ENCODE results near the gene KRTAP5-5. TPM values are rescaled to one million over a fixed set of nuclear protein-coding genes. Genes with fewer than 3 reads are reported as not detected.

The KRTAP5-5 gene
- total RNA-seq, 1 donor from 2014 or later, result not detected

GRCh38 chr11:1650034-1650917 is 20.7 kb downstream of the KRTAP5-5 start:
- Histone ChIP-seq H3K27me3 (ENCODE audit: control insufficient read depth, insufficient read depth, low read length) (no peaks in the 10 kb centered on the region), H3K4me3 (ENCODE audit: low read depth, low read length) (no peak overlapping the region), H3K36me3 (ENCODE audit: control insufficient read depth, insufficient read depth, low read length) (no peaks in the 10 kb centered on the region)
- TF ChIP-seq CTCF (IDR thresholded peaks at IDR 0.05; ENCODE audit: insufficient read depth, low read length, severe bottlenecking), result no peak
- DNase-seq (ENCODE audit: low read depth) (peak; percentile 32), FAIRE-seq (peak; percentile 43)

DNA sequence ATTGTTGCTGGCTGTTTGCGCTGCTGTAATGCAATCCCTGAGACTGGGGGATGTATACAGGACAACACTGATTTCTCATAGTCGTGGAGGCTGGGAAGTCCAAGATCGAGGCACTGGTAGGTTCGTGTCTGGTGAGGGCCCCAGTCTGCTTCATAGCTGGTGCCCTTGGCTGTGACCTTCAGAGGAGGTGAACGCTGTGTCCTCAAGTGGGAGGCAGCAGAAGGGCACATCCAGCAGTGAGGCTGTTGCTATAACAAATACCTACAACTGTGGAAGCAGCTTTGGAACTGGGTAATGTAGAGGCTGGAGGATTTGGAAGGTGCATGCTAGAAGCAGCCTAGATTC is 21.3 kb downstream of the KRTAP5-5 start:
- FAIRE-seq, result no peak
- no peaks in the 10 kb centered on the region for H3K27me3 ChIP-seq (ENCODE audit: control insufficient read depth, insufficient read depth, low read length)
- DNase-seq (ENCODE audit: low read depth), result no peak

GRCh38 chr11:1651411-1651980 is 21.9 kb downstream of the KRTAP5-5 start:
- no peak for TF ChIP-seq CTCF (IDR thresholded peaks at IDR 0.05; ENCODE audit: insufficient read depth, low read length, severe bottlenecking)
- FAIRE-seq (peak; percentile 36), DNase-seq (ENCODE audit: low read depth) (no peak)
- Histone ChIP-seq H3K27me3 (ENCODE audit: control insufficient read depth, insufficient read depth, low read length) (no peaks in the 10 kb centered on the region), H3K4me3 (ENCODE audit: low read depth, low read length) (no peak overlapping the region), H3K36me3 (ENCODE audit: control insufficient read depth, insufficient read depth, low read length) (no peaks in the 10 kb centered on the region)

More for the DNA sequence above, 21.3 kb downstream of the KRTAP5-5 start:
- no peak for TF ChIP-seq CTCF (IDR thresholded peaks at IDR 0.05; ENCODE audit: insufficient read depth, low read length, severe bottlenecking)
- H3K4me3 ChIP-seq (ENCODE audit: low read depth, low read length), result no peak overlapping the region
- H3K36me3 ChIP-seq (ENCODE audit: control insufficient read depth, insufficient read depth, low read length), result no peaks in the 10 kb centered on the region

- no peaks in the 10 kb centered on the region for H3K36me3 ChIP-seq (ENCODE audit: control insufficient read depth, insufficient read depth, low read length)
- TF ChIP-seq CTCF (IDR thresholded peaks at IDR 0.05; ENCODE audit: insufficient read depth, low read length, severe bottlenecking), result no peak
- no peaks in the 10 kb centered on the region for H3K27me3 ChIP-seq (ENCODE audit: control insufficient read depth, insufficient read depth, low read length)
- no peak overlapping the region for H3K4me3 ChIP-seq (ENCODE audit: low read depth, low read length)
- DNase-seq (ENCODE audit: low read depth) (no peak), FAIRE-seq (no peak)
These were observed 22.5 kb downstream of the KRTAP5-5 start for GRCh38 chr11:1652026-1652425.

DNA sequence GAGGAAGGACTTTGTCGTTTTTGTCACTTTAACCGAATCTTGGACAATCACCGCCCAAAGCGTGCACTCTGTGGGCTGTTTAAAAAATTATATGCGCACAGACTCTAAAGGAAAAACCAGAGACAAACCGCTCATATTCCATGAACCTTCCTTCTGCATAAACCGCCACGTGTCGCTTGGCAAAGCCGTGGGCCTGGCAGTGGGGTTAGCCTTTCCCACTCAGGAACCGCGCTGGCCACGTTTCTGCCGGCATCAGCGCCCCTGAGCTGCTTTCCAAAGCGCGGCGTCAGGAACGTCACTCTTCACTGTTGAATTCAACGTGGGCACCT is 22.8 kb downstream of the KRTAP5-5 start:
- H3K36me3 ChIP-seq (ENCODE audit: control insufficient read depth, insufficient read depth, low read length), result no peaks in the 10 kb centered on the region
- FAIRE-seq (no peak), DNase-seq (ENCODE audit: low read depth) (no peak)
- no peaks in the 10 kb centered on the region for H3K27me3 ChIP-seq (ENCODE audit: control insufficient read depth, insufficient read depth, low read length)
- H3K4me3 ChIP-seq (ENCODE audit: low read depth, low read length), result no peak overlapping the region
- TF ChIP-seq CTCF (IDR thresholded peaks at IDR 0.05; ENCODE audit: insufficient read depth, low read length, severe bottlenecking), result no peak
